GM12891 (cell line): ENCODE measurements around the gene PI4KA.
"Not testable (repeated sequence)": the region's sequence is repeated elsewhere in the genome, so short reads cannot be mapped to it uniquely, and the experiment has no call there.

Source experiments
- PAX5 ChIP-seq: IDR thresholded peaks from 2 replicates; pipeline ENCODE4 v1.6.1; 2011; ENCODE audit warnings: low read length, moderate library complexity, mild to moderate bottlenecking; ENCODE audit not compliant: insufficient read depth, severe bottlenecking
- POLR2A ChIP-seq: IDR thresholded peaks from 2 replicates; pipeline ENCODE4 v1.6.1; 2011; ENCODE audit warnings: low read depth, low read length, control low read depth
- POLR2AphosphoS5 ChIP-seq: IDR thresholded peaks from 2 replicates; pipeline ENCODE4 v1.6.1; 2011; ENCODE audit warnings: low read depth, low read length, control low read depth
- POU2F2 ChIP-seq: IDR thresholded peaks from 2 replicates; pipeline ENCODE4 v1.6.1; 2011; ENCODE audit warnings: low read depth, mild to moderate bottlenecking, control low read depth, low read length, moderate library complexity
- TAF1 ChIP-seq: IDR thresholded peaks from 2 replicates; pipeline ENCODE4 v1.6.1; 2011; ENCODE audit warnings: low read depth, low read length, control low read depth

DNA sequence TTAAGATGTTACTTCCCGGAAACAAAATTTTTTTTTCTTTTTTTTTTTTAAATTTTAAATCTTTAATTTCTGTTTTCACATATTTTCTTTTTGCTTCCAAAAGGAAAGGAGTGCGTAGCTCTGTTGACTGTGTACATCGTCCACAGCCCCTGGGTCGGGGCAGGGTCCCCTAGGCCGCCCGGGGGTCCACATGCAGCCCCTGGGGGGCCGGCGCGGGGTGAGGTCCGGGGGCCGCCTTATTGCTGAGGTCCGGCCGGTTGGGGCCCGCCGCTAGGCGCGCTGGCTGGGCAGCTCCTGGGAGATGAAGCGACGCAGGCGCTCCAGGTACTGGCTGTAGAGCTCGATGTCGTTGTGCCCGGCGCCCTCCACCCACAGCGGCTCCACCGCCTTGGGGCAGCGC is 191.1 kb downstream of the PI4KA start:
- TF ChIP-seq TAF1, POLR2AphosphoS5, POLR2A, PAX5, POU2F2: not testable (repeated sequence)
